Amniotic stem cell (primary cell): ENCODE results near the gene KCNH6.

Experiments
- DNase-seq: peaks from one replicate; lab custom pipeline; 2025; lab: John Stamatoyannopoulos, UW

The KCNH6 gene

GRCh38 chr17:63511331-63511730, 11.8 kb upstream of the KCNH6 start:
- DNase-seq, result no peak

GRCh38 chr17:63512388-63512787, 10.8 kb upstream of the KCNH6 start:
- no peak for DNase-seq

GRCh38 chr17:63512896-63513644, 10.1 kb upstream of the KCNH6 start:
- DNase-seq, result no peak

- DNase-seq, result no peak
These were observed 8.7 kb upstream of the KCNH6 start for GRCh38 chr17:63514477-63514876.

- DNase-seq, result no peak
These were observed 8.2 kb upstream of the KCNH6 start for GRCh38 chr17:63514974-63515373.

- no peak for DNase-seq
These were observed 7.7 kb upstream of the KCNH6 start for GRCh38 chr17:63515426-63515825.

GRCh38 chr17:63516910-63517824, 6.0 kb upstream of the KCNH6 start:
- no peak for DNase-seq

GRCh38 chr17:63517825-63518534, 5.2 kb upstream of the KCNH6 start:
- DNase-seq, result no peak

GRCh38 chr17:63519116-63519881, 3.9 kb upstream of the KCNH6 start:
- DNase-seq, result no peak

GRCh38 chr17:63519972-63520882, 2.9 kb upstream of the KCNH6 start:
- DNase-seq, result no peak

- no peak for DNase-seq
These were observed 893 bp downstream of the KCNH6 start for GRCh38 chr17:63524051-63524450.

- no peak for DNase-seq
These were observed 2.2 kb downstream of the KCNH6 start for GRCh38 chr17:63525190-63525946.

GRCh38 chr17:63526861-63527260, 3.7 kb downstream of the KCNH6 start:
- no peak for DNase-seq

GRCh38 chr17:63528183-63528582, 5.0 kb downstream of the KCNH6 start:
- DNase-seq, result no peak

GRCh38 chr17:63529711-63530556, 6.8 kb downstream of the KCNH6 start:
- no peak for DNase-seq

GRCh38 chr17:63530557-63531021, 7.4 kb downstream of the KCNH6 start:
- no peak for DNase-seq

GRCh38 chr17:63531022-63531965, 8.1 kb downstream of the KCNH6 start:
- no peak for DNase-seq
